ENCODE measurements around the gene FHOD3. TPM values are rescaled to one million over a fixed set of nuclear protein-coding genes. Genes with fewer than 3 reads are reported as not detected.
A peak's percentile ranks its signal among the peaks of the same experiment; 100 is the strongest.

The FHOD3 gene
- total and polyA plus RNA-seq, 2 experiments from 2014 or later = 2.7 to 8.7 TPM

DNA sequence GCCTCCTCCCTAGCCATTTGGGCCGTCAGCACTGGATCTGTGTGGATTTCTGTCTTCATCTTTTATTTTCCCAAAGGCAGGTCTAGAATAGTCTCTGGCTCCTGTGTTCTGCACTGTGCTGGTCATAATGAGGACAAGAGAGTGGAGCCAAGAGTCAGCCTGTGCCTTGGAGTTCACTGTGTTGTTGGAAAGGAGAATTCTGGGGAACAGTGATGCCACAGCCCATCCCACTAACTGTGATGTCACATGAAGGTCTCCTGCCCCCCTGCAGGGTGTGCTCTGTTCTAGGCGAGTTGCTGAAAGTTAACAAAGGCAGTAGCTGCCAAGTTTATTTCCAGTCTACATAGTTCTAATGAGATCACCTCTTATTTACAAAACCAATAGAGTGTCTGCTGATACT, 282.8 kb downstream of the FHOD3 start:
- Mint-ChIP-seq H3K27ac (peak overlapping the region; percentile 69; the same call in 1 of the 2 replicates), H3K4me1 (peaks cover 38% of the 10 kb centered on the region), H3K9me3 (peaks cover 7% of the 10 kb centered on the region), H3K4me3 (no peak overlapping the region), H3K36me3 (ENCODE audit: low read depth) (peaks cover 21% of the 10 kb centered on the region), H3K27me3 (ENCODE audit: insufficient read depth, low read depth, poor library complexity) (peaks cover 9% of the 10 kb centered on the region)
- H3K9me2 ChIP-seq (ENCODE audit: insufficient read depth) = peaks cover 8% of the 10 kb centered on the region; the same call in 1 of the 2 replicates
- H3K79me2 ChIP-seq (replicated peaks; ENCODE audit: insufficient read depth) = no peaks in the 10 kb centered on the region
- H4K20me1 ChIP-seq (replicated peaks; ENCODE audit: insufficient read depth) = no peaks in the 10 kb centered on the region
- no peak overlapping the region for H3K4me2 ChIP-seq
- H3K27me3 ChIP-seq (ENCODE audit: insufficient read depth) = no peaks in the 10 kb centered on the region
- ATAC-seq = no peak
- peaks cover 18% of the 10 kb centered on the region for H3K4me1 ChIP-seq (ENCODE audit: insufficient read depth)
- no peak overlapping the region for H2AFZ ChIP-seq
- H3F3A ChIP-seq (replicated peaks; ENCODE audit: low read depth) = no peaks in the 10 kb centered on the region
- peak; percentile 27 for DNase-seq (ENCODE audit: low spot score)
- H3K4me3 ChIP-seq = no peak overlapping the region
- no peak overlapping the region for H3K27ac ChIP-seq (ENCODE audit: low read depth)
- no peaks in the 10 kb centered on the region for H3K36me3 ChIP-seq (ENCODE audit: insufficient read depth)
- no peak for TF ChIP-seq STAT1 (IDR thresholded peaks at IDR 0.05; ENCODE audit: unreplicated experiment)
- TF ChIP-seq, protein P1, sequence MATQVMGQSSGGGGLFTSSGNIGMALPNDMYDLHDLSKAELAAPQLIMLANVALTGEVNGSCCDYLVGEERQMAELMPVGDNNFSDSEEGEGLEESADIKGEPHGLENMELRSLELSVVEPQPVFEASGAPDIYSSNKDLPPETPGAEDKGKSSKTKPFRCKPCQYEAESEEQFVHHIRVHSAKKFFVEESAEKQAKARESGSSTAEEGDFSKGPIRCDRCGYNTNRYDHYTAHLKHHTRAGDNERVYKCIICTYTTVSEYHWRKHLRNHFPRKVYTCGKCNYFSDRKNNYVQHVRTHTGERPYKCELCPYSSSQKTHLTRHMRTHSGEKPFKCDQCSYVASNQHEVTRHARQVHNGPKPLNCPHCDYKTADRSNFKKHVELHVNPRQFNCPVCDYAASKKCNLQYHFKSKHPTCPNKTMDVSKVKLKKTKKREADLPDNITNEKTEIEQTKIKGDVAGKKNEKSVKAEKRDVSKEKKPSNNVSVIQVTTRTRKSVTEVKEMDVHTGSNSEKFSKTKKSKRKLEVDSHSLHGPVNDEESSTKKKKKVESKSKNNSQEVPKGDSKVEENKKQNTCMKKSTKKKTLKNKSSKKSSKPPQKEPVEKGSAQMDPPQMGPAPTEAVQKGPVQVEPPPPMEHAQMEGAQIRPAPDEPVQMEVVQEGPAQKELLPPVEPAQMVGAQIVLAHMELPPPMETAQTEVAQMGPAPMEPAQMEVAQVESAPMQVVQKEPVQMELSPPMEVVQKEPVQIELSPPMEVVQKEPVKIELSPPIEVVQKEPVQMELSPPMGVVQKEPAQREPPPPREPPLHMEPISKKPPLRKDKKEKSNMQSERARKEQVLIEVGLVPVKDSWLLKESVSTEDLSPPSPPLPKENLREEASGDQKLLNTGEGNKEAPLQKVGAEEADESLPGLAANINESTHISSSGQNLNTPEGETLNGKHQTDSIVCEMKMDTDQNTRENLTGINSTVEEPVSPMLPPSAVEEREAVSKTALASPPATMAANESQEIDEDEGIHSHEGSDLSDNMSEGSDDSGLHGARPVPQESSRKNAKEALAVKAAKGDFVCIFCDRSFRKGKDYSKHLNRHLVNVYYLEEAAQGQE (IDR thresholded peaks at IDR 0.05; ENCODE audit: unreplicated experiment) = no peak
- TF ChIP-seq, protein P2, sequence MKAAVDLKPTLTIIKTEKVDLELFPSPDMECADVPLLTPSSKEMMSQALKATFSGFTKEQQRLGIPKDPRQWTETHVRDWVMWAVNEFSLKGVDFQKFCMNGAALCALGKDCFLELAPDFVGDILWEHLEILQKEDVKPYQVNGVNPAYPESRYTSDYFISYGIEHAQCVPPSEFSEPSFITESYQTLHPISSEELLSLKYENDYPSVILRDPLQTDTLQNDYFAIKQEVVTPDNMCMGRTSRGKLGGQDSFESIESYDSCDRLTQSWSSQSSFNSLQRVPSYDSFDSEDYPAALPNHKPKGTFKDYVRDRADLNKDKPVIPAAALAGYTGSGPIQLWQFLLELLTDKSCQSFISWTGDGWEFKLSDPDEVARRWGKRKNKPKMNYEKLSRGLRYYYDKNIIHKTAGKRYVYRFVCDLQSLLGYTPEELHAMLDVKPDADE (IDR thresholded peaks at IDR 0.05) = no peak
- TF ChIP-seq, protein P3, sequence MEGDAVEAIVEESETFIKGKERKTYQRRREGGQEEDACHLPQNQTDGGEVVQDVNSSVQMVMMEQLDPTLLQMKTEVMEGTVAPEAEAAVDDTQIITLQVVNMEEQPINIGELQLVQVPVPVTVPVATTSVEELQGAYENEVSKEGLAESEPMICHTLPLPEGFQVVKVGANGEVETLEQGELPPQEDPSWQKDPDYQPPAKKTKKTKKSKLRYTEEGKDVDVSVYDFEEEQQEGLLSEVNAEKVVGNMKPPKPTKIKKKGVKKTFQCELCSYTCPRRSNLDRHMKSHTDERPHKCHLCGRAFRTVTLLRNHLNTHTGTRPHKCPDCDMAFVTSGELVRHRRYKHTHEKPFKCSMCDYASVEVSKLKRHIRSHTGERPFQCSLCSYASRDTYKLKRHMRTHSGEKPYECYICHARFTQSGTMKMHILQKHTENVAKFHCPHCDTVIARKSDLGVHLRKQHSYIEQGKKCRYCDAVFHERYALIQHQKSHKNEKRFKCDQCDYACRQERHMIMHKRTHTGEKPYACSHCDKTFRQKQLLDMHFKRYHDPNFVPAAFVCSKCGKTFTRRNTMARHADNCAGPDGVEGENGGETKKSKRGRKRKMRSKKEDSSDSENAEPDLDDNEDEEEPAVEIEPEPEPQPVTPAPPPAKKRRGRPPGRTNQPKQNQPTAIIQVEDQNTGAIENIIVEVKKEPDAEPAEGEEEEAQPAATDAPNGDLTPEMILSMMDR (conservative IDR thresholded peaks at IDR 0.05; ENCODE audit: low read depth in 2 of 2) = no peak
- TF ChIP-seq ZNF114 (CRISPR knock-in tag; IDR thresholded peaks at IDR 0.05) = no peak
- no peak for TF ChIP-seq CREB1 (CRISPR knock-in tag; IDR thresholded peaks at IDR 0.05; ENCODE audit: low read depth)
- TF ChIP-seq EZH2 (IDR thresholded peaks at IDR 0.05; ENCODE audit: low read depth, unreplicated experiment) = no peak
- TF ChIP-seq EZH2phosphoT487 (IDR thresholded peaks at IDR 0.05; ENCODE audit: unreplicated experiment) = no peak
- TF ChIP-seq JUNB (IDR thresholded peaks at IDR 0.05; ENCODE audit: unreplicated experiment) = no peak
- no peak for TF ChIP-seq NANOG (IDR thresholded peaks at IDR 0.05; ENCODE audit: borderline replicate concordance)
- TF ChIP-seq, protein P4, sequence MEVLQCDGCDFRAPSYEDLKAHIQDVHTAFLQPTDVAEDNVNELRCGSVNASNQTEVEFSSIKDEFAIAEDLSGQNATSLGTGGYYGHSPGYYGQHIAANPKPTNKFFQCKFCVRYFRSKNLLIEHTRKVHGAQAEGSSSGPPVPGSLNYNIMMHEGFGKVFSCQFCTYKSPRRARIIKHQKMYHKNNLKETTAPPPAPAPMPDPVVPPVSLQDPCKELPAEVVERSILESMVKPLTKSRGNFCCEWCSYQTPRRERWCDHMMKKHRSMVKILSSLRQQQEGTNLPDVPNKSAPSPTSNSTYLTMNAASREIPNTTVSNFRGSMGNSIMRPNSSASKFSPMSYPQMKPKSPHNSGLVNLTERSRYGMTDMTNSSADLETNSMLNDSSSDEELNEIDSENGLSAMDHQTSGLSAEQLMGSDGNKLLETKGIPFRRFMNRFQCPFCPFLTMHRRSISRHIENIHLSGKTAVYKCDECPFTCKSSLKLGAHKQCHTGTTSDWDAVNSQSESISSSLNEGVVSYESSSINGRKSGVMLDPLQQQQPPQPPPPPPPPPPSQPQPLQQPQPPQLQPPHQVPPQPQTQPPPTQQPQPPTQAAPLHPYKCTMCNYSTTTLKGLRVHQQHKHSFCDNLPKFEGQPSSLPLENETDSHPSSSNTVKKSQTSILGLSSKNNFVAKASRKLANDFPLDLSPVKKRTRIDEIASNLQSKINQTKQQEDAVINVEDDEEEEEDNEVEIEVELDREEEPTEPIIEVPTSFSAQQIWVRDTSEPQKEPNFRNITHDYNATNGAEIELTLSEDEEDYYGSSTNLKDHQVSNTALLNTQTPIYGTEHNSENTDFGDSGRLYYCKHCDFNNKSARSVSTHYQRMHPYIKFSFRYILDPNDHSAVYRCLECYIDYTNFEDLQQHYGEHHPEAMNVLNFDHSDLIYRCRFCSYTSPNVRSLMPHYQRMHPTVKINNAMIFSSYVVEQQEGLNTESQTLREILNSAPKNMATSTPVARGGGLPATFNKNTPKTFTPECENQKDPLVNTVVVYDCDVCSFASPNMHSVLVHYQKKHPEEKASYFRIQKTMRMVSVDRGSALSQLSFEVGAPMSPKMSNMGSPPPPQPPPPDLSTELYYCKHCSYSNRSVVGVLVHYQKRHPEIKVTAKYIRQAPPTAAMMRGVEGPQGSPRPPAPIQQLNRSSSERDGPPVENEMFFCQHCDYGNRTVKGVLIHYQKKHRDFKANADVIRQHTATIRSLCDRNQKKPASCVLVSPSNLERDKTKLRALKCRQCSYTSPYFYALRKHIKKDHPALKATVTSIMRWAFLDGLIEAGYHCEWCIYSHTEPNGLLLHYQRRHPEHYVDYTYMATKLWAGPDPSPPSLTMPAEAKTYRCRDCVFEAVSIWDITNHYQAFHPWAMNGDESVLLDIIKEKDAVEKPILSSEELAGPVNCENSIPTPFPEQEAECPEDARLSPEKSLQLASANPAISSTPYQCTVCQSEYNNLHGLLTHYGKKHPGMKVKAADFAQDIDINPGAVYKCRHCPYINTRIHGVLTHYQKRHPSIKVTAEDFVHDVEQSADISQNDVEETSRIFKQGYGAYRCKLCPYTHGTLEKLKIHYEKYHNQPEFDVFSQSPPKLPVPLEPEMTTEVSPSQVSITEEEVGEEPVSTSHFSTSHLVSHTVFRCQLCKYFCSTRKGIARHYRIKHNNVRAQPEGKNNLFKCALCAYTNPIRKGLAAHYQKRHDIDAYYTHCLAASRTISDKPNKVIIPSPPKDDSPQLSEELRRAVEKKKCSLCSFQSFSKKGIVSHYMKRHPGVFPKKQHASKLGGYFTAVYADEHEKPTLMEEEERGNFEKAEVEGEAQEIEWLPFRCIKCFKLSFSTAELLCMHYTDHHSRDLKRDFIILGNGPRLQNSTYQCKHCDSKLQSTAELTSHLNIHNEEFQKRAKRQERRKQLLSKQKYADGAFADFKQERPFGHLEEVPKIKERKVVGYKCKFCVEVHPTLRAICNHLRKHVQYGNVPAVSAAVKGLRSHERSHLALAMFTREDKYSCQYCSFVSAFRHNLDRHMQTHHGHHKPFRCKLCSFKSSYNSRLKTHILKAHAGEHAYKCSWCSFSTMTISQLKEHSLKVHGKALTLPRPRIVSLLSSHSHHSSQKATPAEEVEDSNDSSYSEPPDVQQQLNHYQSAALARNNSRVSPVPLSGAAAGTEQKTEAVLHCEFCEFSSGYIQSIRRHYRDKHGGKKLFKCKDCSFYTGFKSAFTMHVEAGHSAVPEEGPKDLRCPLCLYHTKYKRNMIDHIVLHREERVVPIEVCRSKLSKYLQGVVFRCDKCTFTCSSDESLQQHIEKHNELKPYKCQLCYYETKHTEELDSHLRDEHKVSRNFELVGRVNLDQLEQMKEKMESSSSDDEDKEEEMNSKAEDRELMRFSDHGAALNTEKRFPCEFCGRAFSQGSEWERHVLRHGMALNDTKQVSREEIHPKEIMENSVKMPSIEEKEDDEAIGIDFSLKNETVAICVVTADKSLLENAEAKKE (CRISPR knock-in tag; IDR thresholded peaks at IDR 0.05) = no peak
